ENCODE measurements around the gene TMEM270. TPM values are rescaled to one million over a fixed set of nuclear protein-coding genes. Genes with fewer than 3 reads are reported as not detected.

Gene TMEM270
- total and polyA plus RNA-seq, 3 donors from 2014 or later = 37.3 to 113 (median 70.1) TPM

DNA sequence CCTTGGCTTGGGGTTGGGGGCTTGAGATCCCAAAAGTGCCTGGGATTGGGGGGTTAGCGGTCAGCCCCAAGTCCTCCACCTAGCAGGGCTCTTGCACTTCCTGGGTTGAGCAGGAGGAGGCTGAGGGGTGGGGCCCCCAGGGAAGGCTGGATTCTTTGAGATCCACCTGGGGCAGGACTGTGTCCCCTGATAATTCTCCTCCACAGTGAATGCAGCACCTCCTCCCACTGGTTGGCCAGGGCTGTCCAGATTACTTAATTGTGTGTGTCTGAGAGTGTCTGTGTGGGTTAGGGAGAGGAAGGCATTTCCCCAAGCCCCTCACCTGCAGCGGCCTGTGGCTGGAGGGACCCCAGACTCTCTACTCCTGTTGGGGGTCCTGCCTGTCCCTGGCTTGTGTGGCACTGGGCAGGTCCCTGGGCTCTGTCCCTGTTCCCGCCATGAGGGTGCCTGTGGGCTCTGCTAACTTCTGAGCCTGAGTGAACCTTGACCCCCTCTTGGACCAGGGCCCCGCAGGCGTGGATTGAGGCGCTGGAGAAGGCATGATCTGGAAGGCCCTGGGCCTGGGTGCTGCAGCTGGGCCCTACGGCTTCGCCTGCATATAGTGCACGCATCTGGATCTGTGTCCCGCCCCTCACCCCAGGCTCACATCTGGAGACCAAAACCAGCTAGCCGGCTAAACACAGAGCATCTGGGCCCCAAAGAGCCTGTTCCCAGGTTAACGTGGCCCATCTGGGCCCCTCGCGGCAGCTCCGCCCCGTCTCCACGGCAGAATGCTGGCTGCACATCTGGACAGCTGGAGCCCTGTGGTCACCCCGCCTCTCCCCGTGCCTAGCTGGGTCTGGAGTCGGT lies 10.4 kb downstream of the TMEM270 start:
- intact Hi-C loops (cut with DNase I; ENCODE audit: low total_unique reads) = no loop called here
- peaks cover 13% of the 10 kb centered on the region for H3K4me1 ChIP-seq
- H3K36me3 ChIP-seq (ENCODE audit: low read depth, missing control alignments) = no peaks in the 10 kb centered on the region
- no peak overlapping the region for H3K4me3 ChIP-seq
- no peak for TF ChIP-seq CTCF (IDR thresholded peaks at IDR 0.05)
- no peak for TF ChIP-seq POLR2A (IDR thresholded peaks at IDR 0.05)
- DNase-seq = no peak
- no peak overlapping the region for H3K27ac ChIP-seq
- H3K27me3 ChIP-seq = no peaks in the 10 kb centered on the region
- 72 to 76% methylated on average over 5 to 14 of the region's 20 CpGs for WGBS, 2 donors
- no peaks in the 10 kb centered on the region for H3K9me3 ChIP-seq

DNA sequence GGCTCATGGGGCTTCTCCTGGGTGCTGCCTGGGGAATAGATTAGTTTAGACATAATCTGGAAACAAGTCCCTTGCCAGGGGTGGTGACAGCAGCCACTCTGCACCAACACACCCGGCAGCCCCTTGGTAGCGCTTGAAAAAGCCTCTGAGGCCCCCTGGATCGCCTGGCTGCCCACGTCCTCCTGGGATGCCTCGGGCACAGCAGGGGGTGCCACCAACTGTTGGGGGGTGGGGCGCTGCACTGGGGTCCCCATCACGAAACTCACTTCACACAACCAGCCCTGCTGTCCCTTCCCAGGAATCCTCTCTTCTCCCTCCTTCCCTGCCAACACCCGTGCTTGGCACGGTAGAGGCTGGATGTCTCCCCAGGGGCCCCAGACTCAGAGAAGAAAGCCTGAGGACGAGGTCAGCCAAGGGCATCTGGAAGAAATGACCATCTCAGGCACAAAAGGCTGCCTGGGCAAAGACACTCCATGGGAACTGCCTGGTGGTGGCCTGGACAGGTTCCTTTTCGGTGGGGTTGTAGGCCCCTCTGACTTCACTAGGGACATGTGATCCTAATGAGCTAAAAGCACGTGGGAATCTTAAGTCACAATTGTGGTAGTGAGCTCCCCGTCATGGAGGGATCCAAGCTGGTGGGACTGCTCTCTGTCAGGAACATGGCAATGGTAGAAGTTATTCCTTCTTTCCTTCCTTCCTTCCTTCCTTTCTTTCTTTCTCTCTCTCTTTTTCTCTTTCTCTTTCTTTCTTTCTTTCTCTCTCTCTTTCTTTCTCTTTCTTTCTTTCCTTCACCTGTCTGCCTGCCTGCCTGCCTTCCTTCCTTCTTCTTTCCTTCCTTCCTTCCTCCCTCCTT lies 11.3 kb downstream of the TMEM270 start:
- peaks cover 13% of the 10 kb centered on the region for H3K4me1 ChIP-seq
- DNase-seq = no peak
- H3K27me3 ChIP-seq = no peaks in the 10 kb centered on the region
- TF ChIP-seq CTCF (IDR thresholded peaks at IDR 0.05) (no peak), POLR2A (IDR thresholded peaks at IDR 0.05) (no peak)
- intact Hi-C loops (cut with DNase I; ENCODE audit: low total_unique reads) = no loop called here
- H3K9me3 ChIP-seq = no peaks in the 10 kb centered on the region
- H3K4me3 ChIP-seq = no peak overlapping the region
- H3K27ac ChIP-seq = no peak overlapping the region
- H3K36me3 ChIP-seq (ENCODE audit: low read depth, missing control alignments) = no peaks in the 10 kb centered on the region
- WGBS, 2 donors = 75 to 79% methylated on average over 6 to 13 of the region's 13 CpGs

DNA sequence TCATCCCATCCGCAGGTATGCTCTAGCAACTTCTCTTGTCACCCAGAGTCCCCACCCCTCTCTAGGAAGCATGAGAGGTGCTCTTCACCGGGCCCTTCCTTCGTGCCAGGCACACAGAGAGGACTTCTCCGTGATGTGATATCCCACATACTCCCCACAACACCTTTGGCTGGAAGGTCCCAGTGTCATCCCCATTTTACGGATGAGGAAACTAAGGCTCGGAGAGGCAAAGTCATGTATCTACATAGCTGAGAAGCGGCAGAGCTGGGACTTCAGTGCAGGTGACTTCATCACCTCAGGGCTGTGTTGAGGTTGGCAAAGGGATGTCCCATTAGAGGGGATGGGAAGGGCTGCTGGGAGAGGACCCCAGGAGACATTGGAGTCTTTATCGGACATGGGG lies 15.4 kb downstream of the TMEM270 start:
- no peaks in the 10 kb centered on the region for H3K36me3 ChIP-seq (ENCODE audit: low read depth, missing control alignments)
- no peaks in the 10 kb centered on the region for H3K9me3 ChIP-seq
- no peaks in the 10 kb centered on the region for H3K27me3 ChIP-seq
- H3K4me3 ChIP-seq = no peak overlapping the region
- no peak for DNase-seq
- no peaks in the 10 kb centered on the region for H3K4me1 ChIP-seq
- intact Hi-C loops (cut with DNase I; ENCODE audit: low total_unique reads) = no loop called here
- TF ChIP-seq POLR2A (IDR thresholded peaks at IDR 0.05) = no peak
- no peak for TF ChIP-seq CTCF (IDR thresholded peaks at IDR 0.05)
- WGBS, 2 donors = 92 to 94% methylated on average over 8 of the region's 8 CpGs
- H3K27ac ChIP-seq = no peak overlapping the region

GRCh38 chr7:73876973-73877372 lies 16.0 kb downstream of the TMEM270 start:
- Histone ChIP-seq H3K36me3 (ENCODE audit: low read depth, missing control alignments) (no peaks in the 10 kb centered on the region), H3K4me3 (no peak overlapping the region), H3K4me1 (no peaks in the 10 kb centered on the region), H3K27me3 (no peaks in the 10 kb centered on the region), H3K27ac (no peak overlapping the region), H3K9me3 (no peaks in the 10 kb centered on the region)
- DNase-seq = no peak
- intact Hi-C loops (cut with DNase I; ENCODE audit: low total_unique reads) = no loop called here
- 91 to 95% methylated on average over 12 of the region's 12 CpGs for WGBS, 2 donors
- TF ChIP-seq CTCF (IDR thresholded peaks at IDR 0.05) (no peak), POLR2A (IDR thresholded peaks at IDR 0.05) (no peak)
